ENCODE results near the gene NUTM1. TPM values are rescaled to one million over a fixed set of nuclear protein-coding genes. Genes with fewer than 3 reads are reported as not detected.

The NUTM1 gene
- total and polyA plus RNA-seq, 2 donors (not counting 1 experiment from before 2014, with no cell fraction given) = not detected

DNA sequence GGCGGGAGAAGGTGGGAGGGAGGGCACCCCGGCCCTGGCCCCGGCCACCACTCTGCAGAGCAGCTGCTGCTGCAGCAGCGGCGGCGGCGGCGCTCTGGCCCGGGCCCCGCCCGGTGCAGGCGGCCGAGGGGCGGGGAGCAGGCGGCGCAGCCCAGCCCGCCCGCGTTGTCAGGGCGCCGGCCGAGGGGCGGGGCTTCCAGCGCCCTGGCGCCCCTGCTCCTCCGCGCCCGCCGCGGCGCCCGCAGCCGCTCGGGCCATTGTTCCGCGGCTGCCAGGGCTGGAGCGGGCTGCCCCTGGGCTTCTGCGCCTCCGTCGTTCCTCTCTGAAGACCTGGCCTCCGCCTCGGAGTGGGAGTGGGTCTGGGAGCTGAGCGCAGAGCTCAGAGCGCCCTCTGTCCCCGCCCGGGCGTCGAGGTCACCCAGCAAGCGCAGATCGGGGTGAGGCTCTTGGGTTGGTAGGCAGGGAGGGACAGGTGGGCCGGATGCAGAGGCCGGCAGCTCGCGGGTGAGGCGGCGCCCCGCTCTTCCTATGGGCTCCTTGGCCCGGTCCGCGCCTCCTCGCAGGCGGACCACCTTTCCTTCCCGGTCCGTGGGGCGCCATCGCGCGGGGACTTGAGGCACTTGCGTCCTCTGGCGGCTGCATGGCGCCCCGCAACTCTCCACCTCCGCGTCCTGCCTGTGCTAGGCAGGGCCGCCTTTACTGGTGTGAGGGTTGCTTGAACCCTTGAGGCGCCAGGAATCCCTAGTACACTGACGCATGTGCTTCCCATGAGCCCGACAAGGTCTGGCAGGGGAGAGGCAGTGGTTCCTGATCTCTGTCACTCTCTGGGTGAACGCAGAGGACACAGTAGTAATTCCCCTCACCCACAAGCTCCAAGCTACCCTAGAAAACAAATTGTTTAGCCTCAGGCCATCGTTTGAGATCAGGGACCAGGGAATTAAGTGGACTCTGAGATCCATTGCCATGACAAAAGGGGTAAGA, 24.3 kb downstream of the NUTM1 start, which contains the start of gene LPCAT4:
TSS of gene LPCAT4 (minus strand) at position 96 of the 981 bp plus-strand sequence. CDS start 96 bp downstream, outside the sequence.
- TF ChIP-seq EZH2 (IDR thresholded peaks at IDR 0.05; ENCODE audit: borderline replicate concordance, insufficient read depth, low read depth, low read length, poor library complexity, severe bottlenecking) (no peak), CTCF (IDR thresholded peaks at IDR 0.05) (peak; percentile 94)
- H3K27ac Mint-ChIP-seq = peak within 1 kb of the TSS; percentile 97
- peak within 1 kb of the TSS; percentile 96 for H3K4me3 Mint-ChIP-seq
- Histone ChIP-seq H3K27ac (ENCODE audit: low read length in 2 of 2) (peak within 1 kb of the TSS; percentile 70 to 88), H3K36me3 (replicated peaks in 1 of 2; ENCODE audit: control extremely low read depth in 1 of 2, control insufficient read depth in 1 of 2, extremely low read depth in 1 of 2, insufficient read depth in 2 of 2, low read length in 1 of 2) (no peaks in the 10 kb centered on the region), H2AFZ (ENCODE audit: insufficient read depth, low read depth, low read length, poor library complexity, severe bottlenecking) (peak within 1 kb of the TSS; percentile 95), H3K4me1 (ENCODE audit: control insufficient read depth in 2 of 2, insufficient read depth in 2 of 2, low read length in 2 of 2) (peaks cover 18 to 28% of the 10 kb centered on the region in 2 donors), H3K4me2 (replicated peaks; ENCODE audit: low read depth, low read length, poor library complexity, severe bottlenecking) (peak within 1 kb of the TSS; percentile 93), H3K9me3 (ENCODE audit: control extremely low read depth in 1 of 3, control insufficient read depth in 2 of 3, insufficient read depth in 1 of 3, low read length in 2 of 3) (no peaks in the 10 kb centered on the region), H3K79me2 (ENCODE audit: control insufficient read depth, insufficient read depth, low read length) (peaks cover 18% of the 10 kb centered on the region), H4K20me1 (ENCODE audit: control insufficient read depth, insufficient read depth, low read length, poor library complexity, severe bottlenecking) (peaks cover 15% of the 10 kb centered on the region), H3K4me3 (ENCODE audit: control extremely low read depth in 1 of 5, extremely low read depth in 1 of 5, insufficient read depth in 1 of 5, low read depth in 2 of 5, low read length in 4 of 5) (peak within 1 kb of the TSS; percentile 38 to 90 (median 66)), H3K27me3 (replicated peaks in 1 of 4; ENCODE audit: control extremely low read depth in 1 of 4, control insufficient read depth in 3 of 4, insufficient read depth in 4 of 4, low read length in 3 of 4) (no peaks in the 10 kb centered on the region), H3K9ac (ENCODE audit: low read length) (peak within 1 kb of the TSS; percentile 86)
- peak; percentile 94 for DNase-seq
- peaks cover 40% of the 10 kb centered on the region for H3K4me1 Mint-ChIP-seq
- peak; percentile 84 for ATAC-seq (ENCODE audit: low read depth)
- under 1% methylated on average over 79 of the region's 80 CpGs for WGBS (ENCODE audit: insufficient coverage)
- no peaks in the 10 kb centered on the region for H3K27me3 Mint-ChIP-seq
- intact Hi-C loops (cut with micrococcal nuclease) = loop anchor here (1.0 to 5.0 kb wide), 8 partner anchors 24 to 620 kb away; partner anchors contain the start of genes AVEN, EMC4, NOP10 and NUTM1
- H3K9me3 Mint-ChIP-seq (ENCODE audit: insufficient read depth) = peaks cover 5% of the 10 kb centered on the region
- ChIA-PET CTCF (interaction anchor here (0.7 to 5.0 kb wide), 38 partner anchors 7 to 306 kb away, joined by 3 to 129 read pairs (median 6); partner anchors contain the start of genes EMC4, GOLGA8B, KATNBL1 and NOP10), POLR2A (interaction anchor here (0.6 to 2.8 kb wide), 11 partner anchors 24 to 602 kb away, joined by 3 to 23 read pairs (median 4); partner anchors contain the start of genes AQR, GOLGA8B, NOP10 and NUTM1)

Data from B cell (primary cell).